Measurements from ENCODE around the gene SEC22C.
A peak's percentile ranks its signal among the peaks of the same experiment; 100 is the strongest.

The SEC22C gene

DNA sequence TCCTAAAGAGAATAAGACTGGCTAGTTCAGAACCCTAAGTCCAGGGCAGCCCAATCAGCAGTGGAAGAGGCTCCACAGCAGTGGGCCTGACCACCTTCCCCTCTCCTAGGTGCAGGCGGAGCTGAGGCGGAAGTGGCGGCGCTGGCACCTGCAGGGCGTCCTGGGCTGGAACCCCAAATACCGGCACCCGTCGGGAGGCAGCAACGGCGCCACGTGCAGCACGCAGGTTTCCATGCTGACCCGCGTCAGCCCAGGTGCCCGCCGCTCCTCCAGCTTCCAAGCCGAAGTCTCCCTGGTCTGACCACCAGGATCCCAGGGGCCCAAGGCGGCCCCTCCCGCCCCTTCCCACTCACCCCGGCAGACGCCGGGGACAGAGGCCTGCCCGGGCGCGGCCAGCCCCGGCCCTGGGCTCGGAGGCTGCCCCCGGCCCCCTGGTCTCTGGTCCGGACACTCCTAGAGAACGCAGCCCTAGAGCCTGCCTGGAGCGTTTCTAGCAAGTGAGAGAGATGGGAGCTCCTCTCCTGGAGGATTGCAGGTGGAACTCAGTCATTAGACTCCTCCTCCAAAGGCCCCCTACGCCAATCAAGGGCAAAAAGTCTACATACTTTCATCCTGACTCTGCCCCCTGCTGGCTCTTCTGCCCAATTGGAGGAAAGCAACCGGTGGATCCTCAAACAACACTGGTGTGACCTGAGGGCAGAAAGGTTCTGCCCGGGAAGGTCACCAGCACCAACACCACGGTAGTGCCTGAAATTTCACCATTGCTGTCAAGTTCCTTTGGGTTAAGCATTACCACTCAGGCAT, 45.6 kb downstream of the SEC22C start:
- peak in 1 of 2 donors; percentile 23 for DNase-seq (ENCODE audit: low read depth in 2 of 2)

GRCh38 chr3:42533161-42533897, 48.4 kb downstream of the SEC22C start:
- no peak for DNase-seq (ENCODE audit: low read depth in 2 of 2)

- DNase-seq (ENCODE audit: low read depth in 2 of 2), result no peak
These were observed 49.5 kb downstream of the SEC22C start for GRCh38 chr3:42532229-42532628.

DNA sequence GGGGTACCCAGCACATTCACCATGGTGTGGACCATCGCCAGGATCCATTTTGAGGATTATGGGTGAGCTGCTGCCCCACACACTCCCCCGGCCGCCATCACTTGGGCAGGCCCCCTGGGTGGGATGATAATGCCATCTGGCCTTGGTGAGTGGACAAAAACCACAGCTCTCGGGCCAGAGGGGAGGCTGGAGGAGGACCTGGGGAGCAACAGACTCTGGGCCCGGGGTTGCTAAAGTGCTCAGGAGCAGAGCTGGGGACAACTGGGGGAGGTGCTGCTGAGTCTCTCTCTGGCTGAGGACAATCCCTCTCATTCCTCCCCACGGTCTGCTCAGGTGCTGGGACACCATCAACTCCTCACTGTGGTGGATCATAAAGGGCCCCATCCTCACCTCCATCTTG, 50.3 kb downstream of the SEC22C start:
- DNase-seq (ENCODE audit: low read depth in 2 of 2), result no peak

DNA sequence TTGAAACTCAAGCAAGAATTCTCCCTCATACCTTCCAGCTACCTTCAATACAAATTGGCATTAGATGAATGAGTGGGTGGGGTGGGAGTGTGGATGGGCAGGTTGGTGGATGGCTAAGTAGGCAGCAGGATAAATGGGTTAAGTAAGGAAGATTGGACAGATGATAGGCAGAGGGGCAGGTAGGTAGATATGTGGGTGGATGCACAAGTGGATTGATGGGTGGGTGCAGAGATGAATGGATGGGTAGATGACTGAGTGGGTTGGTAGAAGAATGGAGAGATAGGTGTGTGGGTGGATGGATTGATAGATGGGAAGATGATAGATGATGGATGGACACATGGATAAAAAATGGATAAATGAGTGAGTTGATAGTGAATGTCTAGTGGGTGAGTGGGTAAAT, 51.7 kb downstream of the SEC22C start:
- no peak for DNase-seq (ENCODE audit: low read depth in 2 of 2)

GRCh38 chr3:42529468-42529867, 52.3 kb downstream of the SEC22C start:
- no peak for DNase-seq (ENCODE audit: low read depth in 2 of 2)

DNA sequence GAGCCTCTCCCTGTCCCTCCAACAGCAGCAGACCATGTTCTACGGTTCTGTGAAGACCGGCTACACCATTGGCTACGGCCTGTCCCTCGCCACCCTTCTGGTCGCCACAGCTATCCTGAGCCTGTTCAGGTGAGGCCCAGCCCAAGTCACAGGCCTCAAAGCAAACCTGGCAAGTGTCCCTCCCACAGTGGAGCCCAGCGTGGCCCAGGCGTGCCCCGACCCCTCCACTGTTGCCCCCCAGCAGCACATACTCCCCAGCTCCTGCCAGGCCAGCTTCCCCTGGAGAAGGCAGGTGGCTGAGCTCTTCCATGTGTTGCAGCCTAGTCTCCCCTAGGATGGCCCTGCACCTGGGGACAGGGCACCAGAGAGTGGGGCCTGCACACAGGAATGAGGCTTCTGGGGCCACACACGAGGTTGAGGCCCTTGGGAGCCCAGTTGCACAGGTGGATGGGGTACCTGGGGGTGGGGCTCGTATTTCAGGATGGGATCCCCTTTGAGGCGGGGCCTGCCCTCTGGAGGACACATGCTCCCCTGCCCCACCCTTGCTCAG, 54.3 kb downstream of the SEC22C start:
- no peak for DNase-seq (ENCODE audit: low read depth in 2 of 2)

GRCh38 chr3:42526616-42527367, 55.0 kb downstream of the SEC22C start:
- peak; percentile 28 to 31 for DNase-seq (ENCODE audit: low read depth in 2 of 2)

DNA sequence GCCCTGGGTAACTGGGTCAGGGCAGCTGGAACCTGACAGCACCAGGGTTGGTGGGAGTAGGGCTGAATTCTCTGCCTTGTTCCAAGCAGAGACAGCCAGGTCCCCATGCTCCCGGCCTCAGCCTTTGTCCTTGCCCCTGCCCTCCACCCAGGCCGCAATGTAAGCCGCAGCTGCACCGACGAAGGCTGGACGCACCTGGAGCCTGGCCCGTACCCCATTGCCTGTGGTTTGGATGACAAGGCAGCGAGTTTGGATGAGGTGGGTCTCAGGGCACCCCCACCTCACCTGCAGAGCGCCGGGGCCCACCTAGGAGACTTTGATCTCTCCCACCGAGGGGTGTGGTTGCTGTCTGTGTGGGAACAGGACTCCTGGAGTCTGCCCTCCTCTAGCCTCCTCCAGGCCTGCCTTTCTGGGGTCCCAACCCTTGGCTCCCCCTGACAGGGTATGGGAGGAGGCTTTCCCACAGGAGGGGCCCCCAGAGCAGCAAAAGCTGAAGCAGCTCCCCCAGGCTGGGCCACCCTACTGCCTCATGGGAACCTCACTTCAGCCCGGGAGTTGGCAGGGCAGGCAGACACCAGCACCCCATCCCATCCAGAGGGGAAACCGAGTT, 55.9 kb downstream of the SEC22C start:
- no peak for DNase-seq (ENCODE audit: low read depth in 2 of 2)

DNA sequence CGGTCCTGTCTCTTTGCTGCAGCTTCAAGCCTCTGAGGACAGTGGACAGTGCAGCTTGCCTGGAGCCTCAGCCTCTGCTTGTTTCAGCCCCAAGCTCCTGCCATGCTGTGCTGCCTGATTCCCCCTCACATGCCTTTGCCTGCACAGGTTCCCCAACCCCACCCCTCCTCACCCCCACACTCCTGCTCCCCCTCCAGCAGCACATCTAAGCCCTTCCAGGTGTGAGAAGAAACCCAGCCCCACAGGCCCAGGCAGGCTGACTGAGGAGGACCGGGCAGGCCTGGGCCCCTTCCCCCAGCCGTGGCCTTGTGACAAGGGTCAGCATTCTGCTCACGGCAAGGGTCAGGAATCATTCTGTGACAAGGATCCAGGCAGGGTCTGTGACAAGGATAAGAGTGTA, 56.6 kb downstream of the SEC22C start:
- DNase-seq (ENCODE audit: low read depth in 2 of 2), result no peak

DNA sequence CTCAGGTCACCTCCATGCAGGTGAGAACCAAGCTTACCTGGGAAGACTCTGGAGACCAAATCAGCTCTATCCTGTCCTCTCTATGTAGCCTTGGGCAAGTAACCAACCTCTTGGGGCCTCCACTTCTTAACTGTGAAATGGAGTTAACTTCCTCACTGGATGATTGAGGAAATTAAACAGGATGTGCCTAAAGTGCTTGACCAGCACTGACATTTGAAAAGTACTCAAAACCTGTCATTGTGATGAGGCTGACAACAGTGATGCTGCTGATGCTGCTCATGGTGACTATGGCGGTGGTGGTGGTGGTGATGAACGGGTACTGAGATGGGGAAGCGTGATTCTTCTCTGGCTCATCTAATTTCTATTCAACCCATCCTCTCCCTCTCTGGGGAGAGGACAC, 57.0 kb downstream of the SEC22C start:
- no peak for DNase-seq (ENCODE audit: low read depth in 2 of 2)

- no peak for DNase-seq (ENCODE audit: low read depth in 2 of 2)
These were observed 60.9 kb downstream of the SEC22C start for GRCh38 chr3:42520906-42521305.

GRCh38 chr3:42520336-42520735, 61.4 kb downstream of the SEC22C start:
- DNase-seq (ENCODE audit: low read depth in 2 of 2), result no peak

DNA sequence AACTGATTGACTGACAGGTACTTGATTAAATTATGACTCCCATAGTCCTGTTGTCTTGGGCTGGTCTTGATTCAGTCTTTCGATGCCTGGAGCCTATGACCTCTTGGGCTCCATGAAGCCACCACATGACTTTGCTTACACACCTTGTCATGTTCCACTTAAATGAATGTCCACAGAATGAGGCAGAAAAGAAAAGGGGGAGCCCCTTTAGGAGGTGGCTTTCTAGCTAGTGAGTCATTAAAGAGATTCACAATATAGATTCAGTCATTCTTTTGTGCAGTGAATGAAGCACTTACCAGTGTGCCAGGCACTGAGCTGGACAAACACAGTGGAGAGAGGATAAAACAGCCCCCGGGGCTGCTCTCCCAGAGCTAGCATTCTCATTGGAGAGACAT, 62.2 kb downstream of the SEC22C start:
- DNase-seq (ENCODE audit: low read depth in 2 of 2), result no peak

GRCh38 chr3:42518800-42519567, 62.8 kb downstream of the SEC22C start:
- no peak for DNase-seq (ENCODE audit: low read depth in 2 of 2)

DNA sequence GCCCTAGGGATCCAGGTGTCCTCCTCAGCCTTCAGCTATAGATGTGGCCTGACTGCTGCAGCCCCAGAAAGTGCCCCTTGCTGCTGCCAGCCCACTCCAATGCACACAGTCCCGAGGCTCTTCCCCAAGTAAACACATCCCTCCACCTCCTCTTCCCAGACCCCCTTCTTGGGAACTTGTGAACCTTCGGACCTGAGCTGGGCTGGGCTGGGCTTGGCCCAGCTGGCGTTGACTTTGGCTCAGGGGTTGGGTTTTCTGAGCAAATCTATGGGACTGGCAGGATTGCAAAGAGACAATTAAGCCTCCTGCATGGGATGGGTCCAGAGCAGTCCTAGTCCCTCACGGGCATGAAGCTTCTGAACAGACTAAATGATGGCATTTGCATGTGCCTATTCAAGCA, 64.7 kb downstream of the SEC22C start:
- no peak for DNase-seq (ENCODE audit: low read depth in 2 of 2)

DNA sequence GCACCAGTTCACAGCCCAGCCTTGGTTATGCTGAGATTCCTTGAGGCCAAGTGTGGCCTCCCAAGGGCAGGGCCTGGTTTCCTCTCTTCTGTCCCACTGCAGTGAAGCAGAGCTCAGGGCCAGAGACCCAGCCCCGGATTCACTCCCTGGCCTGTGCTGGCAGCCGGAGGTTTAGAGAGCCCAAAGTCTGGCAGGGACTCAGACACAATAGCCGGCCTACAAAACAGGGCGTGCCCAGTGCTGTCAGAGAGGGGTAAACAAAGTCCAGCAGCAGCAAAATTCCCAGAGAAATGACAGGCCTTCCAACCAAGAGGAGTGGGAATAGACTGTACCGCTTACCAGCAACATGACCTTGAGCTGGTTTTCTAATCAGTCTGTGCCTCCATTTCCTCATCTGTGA, 65.3 kb downstream of the SEC22C start:
- DNase-seq (ENCODE audit: low read depth in 2 of 2), result no peak

DNA sequence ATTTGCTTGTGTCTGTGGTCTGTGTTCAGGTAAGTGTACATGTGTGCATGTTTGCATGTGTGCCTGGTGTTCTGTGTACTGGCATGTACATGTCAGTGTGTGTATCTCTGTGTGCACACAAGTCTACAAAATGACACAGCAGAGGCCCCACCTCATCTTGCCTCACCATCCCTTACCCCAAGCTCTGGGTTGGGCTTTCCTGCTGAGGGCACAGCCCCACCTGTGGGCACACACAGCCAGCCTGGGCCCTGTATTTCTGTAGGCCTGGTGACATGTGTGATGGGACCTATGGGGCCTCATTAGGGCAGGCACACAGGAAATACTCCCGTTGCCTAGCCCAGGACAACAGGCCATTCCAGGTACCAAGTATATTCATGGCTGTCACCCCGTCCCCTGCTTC, 65.8 kb downstream of the SEC22C start:
- DNase-seq (ENCODE audit: low read depth in 2 of 2), result no peak

GRCh38 chr3:42515391-42515916, 66.3 kb downstream of the SEC22C start:
- no peak for DNase-seq (ENCODE audit: low read depth in 2 of 2)

GRCh38 chr3:42514876-42515275, 66.9 kb downstream of the SEC22C start:
- DNase-seq (ENCODE audit: low read depth in 2 of 2), result no peak

DNA sequence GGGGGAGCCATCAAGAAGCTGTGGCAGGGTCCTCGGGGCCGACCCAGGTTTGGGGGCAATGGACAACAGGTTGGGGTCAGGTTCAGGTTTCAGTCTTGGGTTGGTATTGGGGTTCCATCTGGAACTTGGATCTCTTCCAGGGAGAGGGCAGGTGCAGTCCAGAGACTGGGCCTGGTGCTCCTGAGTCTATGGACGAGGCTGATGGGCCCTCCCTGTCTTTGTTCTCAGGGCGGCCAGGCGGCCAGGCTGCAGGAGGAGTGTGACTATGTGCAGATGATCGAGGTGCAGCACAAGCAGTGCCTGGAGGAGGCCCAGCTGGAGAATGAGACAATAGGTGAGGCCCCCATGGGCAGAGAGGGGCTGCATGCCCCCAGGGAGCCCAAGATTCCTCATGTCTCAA, 68.2 kb downstream of the SEC22C start:
- DNase-seq (ENCODE audit: low read depth in 2 of 2), result no peak

Measured in stimulated activated CD4-positive, alpha-beta T cell treated with anti-CD3 and anti-CD28 coated beads, Interleukin-1b, Interleukin-23, amount 100 ng/mL, for 4 hours (primary cell).